Vagina (tissue), 2 donors: ENCODE data around the gene ELAVL3.

Experiments
- CTCF ChIP-seq, 3 experiments: fragments of 450-650 bp in 2 of 3; fragments of 200-600 bp in 1 of 3; sonication (generic) in 1 of 3; IDR thresholded peaks; one replicate each; pipeline ENCODE4 v1.5.1; 2017 to 2019; ENCODE audit warnings: antibody characterized with exemption in 3 of 3, mild to moderate bottlenecking in 2 of 3, moderate library complexity in 2 of 3
- POLR2A ChIP-seq, 2 donors: fragments of 450-650 bp; IDR thresholded peaks; one replicate each; pipeline ENCODE4 v1.6.1; 2017; ENCODE audit warnings: antibody characterized with exemption in 2 of 2, mild to moderate bottlenecking in 2 of 2, moderate library complexity in 2 of 2

- TF ChIP-seq CTCF (IDR thresholded peaks at IDR 0.05) (no peak), POLR2A (IDR thresholded peaks at IDR 0.05) (no peak)
These were observed at the start of gene ELAVL3 for GRCh38 chr19:11480715-11481533.
